ENCODE measurements around the gene GRK3. TPM values are rescaled to one million over a fixed set of nuclear protein-coding genes. Genes with fewer than 3 reads are reported as not detected.

GRK3 gene
- total RNA-seq, 1 experiment from 2014 or later = 0.37 TPM

DNA sequence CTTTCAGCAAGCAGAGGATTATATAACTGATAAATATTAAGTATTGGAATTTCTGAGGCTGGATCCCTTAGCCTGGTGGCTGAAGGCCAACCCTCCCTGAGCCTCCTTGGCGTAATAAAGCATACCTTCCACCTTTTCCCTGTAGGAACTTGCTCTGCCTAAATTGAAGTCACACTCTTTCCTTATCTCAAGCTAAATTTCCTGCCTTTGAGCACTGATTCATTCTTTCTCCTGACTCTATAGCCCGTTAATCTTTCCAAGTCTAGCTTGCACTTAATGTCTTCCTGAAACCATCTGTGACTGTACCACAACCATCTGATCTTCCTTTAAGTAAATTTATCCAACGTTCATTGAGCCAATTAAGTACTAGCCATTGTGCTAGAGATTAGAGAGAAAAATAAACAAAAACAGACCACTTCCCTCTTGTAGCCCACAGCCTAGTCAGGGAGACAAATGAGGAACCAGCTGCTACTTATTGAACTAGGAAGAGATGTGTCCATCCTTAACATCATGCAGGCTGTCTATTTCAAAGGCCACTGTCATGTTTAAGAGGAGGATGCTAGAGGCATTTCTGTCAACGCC lies 62.9 kb downstream of the GRK3 start:
- H3K27ac ChIP-seq = no peak overlapping the region
- peaks cover 13% of the 10 kb centered on the region; the same call in 1 of the 2 replicates for H3K27me3 ChIP-seq (ENCODE audit: insufficient read depth, low read depth)
- H3K36me3 ChIP-seq (ENCODE audit: low read depth) = no peaks in the 10 kb centered on the region
- H2AFZ ChIP-seq = no peak overlapping the region
- H3K4me3 ChIP-seq = no peak overlapping the region
- ChIA-PET CTCF (no interaction called here), POLR2A (ENCODE audit: unreplicated experiment) (no interaction called here)
- H3K9me2 ChIP-seq (ENCODE audit: insufficient read depth) = no peaks in the 10 kb centered on the region
- H4K20me1 ChIP-seq (ENCODE audit: insufficient read depth) = no peaks in the 10 kb centered on the region
- no peaks in the 10 kb centered on the region for H3K9me3 ChIP-seq (ENCODE audit: insufficient read depth, low read depth)
- no peaks in the 10 kb centered on the region for H3K4me1 ChIP-seq (replicated peaks; ENCODE audit: insufficient read depth)
- H3K79me2 ChIP-seq (ENCODE audit: low read depth) = no peaks in the 10 kb centered on the region
- no TSS peak for BruUV-seq (replicated peaks)
- TF ChIP-seq, protein P1, sequence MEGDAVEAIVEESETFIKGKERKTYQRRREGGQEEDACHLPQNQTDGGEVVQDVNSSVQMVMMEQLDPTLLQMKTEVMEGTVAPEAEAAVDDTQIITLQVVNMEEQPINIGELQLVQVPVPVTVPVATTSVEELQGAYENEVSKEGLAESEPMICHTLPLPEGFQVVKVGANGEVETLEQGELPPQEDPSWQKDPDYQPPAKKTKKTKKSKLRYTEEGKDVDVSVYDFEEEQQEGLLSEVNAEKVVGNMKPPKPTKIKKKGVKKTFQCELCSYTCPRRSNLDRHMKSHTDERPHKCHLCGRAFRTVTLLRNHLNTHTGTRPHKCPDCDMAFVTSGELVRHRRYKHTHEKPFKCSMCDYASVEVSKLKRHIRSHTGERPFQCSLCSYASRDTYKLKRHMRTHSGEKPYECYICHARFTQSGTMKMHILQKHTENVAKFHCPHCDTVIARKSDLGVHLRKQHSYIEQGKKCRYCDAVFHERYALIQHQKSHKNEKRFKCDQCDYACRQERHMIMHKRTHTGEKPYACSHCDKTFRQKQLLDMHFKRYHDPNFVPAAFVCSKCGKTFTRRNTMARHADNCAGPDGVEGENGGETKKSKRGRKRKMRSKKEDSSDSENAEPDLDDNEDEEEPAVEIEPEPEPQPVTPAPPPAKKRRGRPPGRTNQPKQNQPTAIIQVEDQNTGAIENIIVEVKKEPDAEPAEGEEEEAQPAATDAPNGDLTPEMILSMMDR (conservative IDR thresholded peaks at IDR 0.05) = no peak
- DNase-seq = no peak
- H3K4me2 ChIP-seq = no peak overlapping the region
- intact Hi-C loops (cut with micrococcal nuclease; ENCODE audit: unreplicated experiment) = no loop called here
- H3F3A ChIP-seq (ENCODE audit: insufficient read depth, low read depth) = no peaks in the 10 kb centered on the region

DNA sequence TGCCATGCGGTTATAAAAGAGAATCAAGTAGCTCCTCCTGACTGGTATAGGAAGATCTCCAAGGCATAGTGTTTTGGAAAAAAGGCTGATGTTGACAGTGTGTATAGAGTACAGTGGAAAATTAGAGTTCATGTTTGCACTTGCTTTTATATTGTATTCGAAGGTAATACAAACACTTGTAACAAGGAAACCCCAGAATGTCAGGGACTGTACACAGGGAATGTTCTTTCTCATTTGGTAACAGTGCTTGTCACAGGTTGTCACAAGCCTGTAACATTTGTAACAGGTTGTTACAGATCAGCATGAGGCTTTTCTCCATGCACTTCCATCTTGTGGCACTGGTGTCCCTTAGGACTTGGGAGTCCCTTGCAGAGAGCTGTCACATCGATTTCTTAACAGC lies 64.0 kb downstream of the GRK3 start:
- H3K9me2 ChIP-seq (ENCODE audit: insufficient read depth) = no peaks in the 10 kb centered on the region
- DNase-seq = no peak
- no peak overlapping the region for H3K4me2 ChIP-seq
- no peaks in the 10 kb centered on the region for H3K9me3 ChIP-seq (ENCODE audit: insufficient read depth, low read depth)
- H3K79me2 ChIP-seq (ENCODE audit: low read depth) = no peaks in the 10 kb centered on the region
- no TSS peak for BruUV-seq (replicated peaks)
- H3F3A ChIP-seq (ENCODE audit: insufficient read depth, low read depth) = no peaks in the 10 kb centered on the region
- no peak overlapping the region for H3K27ac ChIP-seq
- intact Hi-C loops (cut with micrococcal nuclease; ENCODE audit: unreplicated experiment) = no loop called here
- peaks cover 7% of the 10 kb centered on the region; the same call in 1 of the 2 replicates for H3K27me3 ChIP-seq (ENCODE audit: insufficient read depth, low read depth)
- H3K36me3 ChIP-seq (ENCODE audit: low read depth) = no peaks in the 10 kb centered on the region
- ChIA-PET CTCF (interaction anchor here (0.6 kb wide), 1 partner anchor 956 kb away, joined by 5 read pairs; no protein-coding TSS in a partner anchor), POLR2A (ENCODE audit: unreplicated experiment) (no interaction called here)
- H2AFZ ChIP-seq = no peak overlapping the region
- no peaks in the 10 kb centered on the region for H3K4me1 ChIP-seq (replicated peaks; ENCODE audit: insufficient read depth)
- no peaks in the 10 kb centered on the region for H4K20me1 ChIP-seq (ENCODE audit: insufficient read depth)
- no peak overlapping the region for H3K4me3 ChIP-seq
- TF ChIP-seq, protein P1 (conservative IDR thresholded peaks at IDR 0.05) = no peak
- TF ChIP-seq EZH2 (IDR thresholded peaks at IDR 0.05; ENCODE audit: low read depth) = no peak

DNA sequence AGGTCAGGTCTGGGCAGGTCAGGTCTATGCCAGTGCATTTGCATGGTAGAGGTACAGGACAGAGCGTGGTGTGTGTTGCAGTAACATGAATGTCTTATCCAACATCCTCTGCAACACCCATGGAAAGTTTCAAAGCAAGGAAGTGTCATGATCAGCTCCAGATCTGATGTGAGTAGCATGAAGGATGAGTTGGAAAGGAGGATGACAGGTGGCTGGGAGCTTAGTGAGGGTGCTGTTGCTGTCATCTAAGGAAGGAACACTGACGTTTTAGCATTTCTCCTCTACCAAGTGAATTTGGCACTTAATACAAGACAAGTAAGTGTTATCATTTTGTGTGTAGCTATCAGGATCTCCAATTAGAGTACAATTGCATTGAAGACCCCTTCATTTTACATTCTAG lies 65.1 kb downstream of the GRK3 start:
- H3F3A ChIP-seq (ENCODE audit: insufficient read depth, low read depth) = no peaks in the 10 kb centered on the region
- ChIA-PET CTCF (no interaction called here), POLR2A (ENCODE audit: unreplicated experiment) (no interaction called here)
- H3K4me2 ChIP-seq = no peak overlapping the region
- no peak overlapping the region for H3K27ac ChIP-seq
- H3K79me2 ChIP-seq (ENCODE audit: low read depth) = no peaks in the 10 kb centered on the region
- no peaks in the 10 kb centered on the region for H4K20me1 ChIP-seq (ENCODE audit: insufficient read depth)
- 0 out of 2 replicates have a peak, but pooled peaks cover 6% of the 10 kb centered on the region for H3K27me3 ChIP-seq (ENCODE audit: insufficient read depth, low read depth)
- intact Hi-C loops (cut with micrococcal nuclease; ENCODE audit: unreplicated experiment) = no loop called here
- H3K9me3 ChIP-seq (ENCODE audit: insufficient read depth, low read depth) = no peaks in the 10 kb centered on the region
- H3K4me3 ChIP-seq = no peak overlapping the region
- DNase-seq = no peak
- no peak overlapping the region for H2AFZ ChIP-seq
- no peaks in the 10 kb centered on the region for H3K36me3 ChIP-seq (ENCODE audit: low read depth)
- no peaks in the 10 kb centered on the region for H3K9me2 ChIP-seq (ENCODE audit: insufficient read depth)
- no peaks in the 10 kb centered on the region for H3K4me1 ChIP-seq (replicated peaks; ENCODE audit: insufficient read depth)
- BruUV-seq (replicated peaks) = no TSS peak
- TF ChIP-seq, protein P1 (conservative IDR thresholded peaks at IDR 0.05) = no peak
- TF ChIP-seq EZH2 (IDR thresholded peaks at IDR 0.05; ENCODE audit: low read depth) = no peak
